H1 (cell line): Measurements from ENCODE around the gene CDH18. TPM values are rescaled to one million over a fixed set of nuclear protein-coding genes. Genes with fewer than 3 reads are reported as not detected.
"Not testable (repeated sequence)": the region's sequence is repeated elsewhere in the genome, so short reads cannot be mapped to it uniquely, and the experiment has no call there.

Source experiments
- CTCF ChIA-PET: fragments of 300-600 bp; sonication (Branson Sonifier 250); formaldehyde crosslinking; loops from one replicate; lab custom pipeline; 2021; ENCODE audit not compliant: partially characterized antibody; lab: Charles Lee
- POLR2A ChIA-PET: fragments of 300-600 bp; sonication (Branson Sonifier 250); formaldehyde crosslinking; loops from one replicate; lab custom pipeline; 2021; ENCODE audit warnings: inconsistent platforms; ENCODE audit not compliant: partially characterized antibody; lab: Charles Lee
- DNase-seq, 2 experiments: peaks; one replicate each; pipeline versions ENCODE4 v3.0.0 to v3.0.0-alpha.2; 2010 to 2022; ENCODE audit warnings: low spot score in 2 of 2, low read depth in 1 of 2, mixed read lengths in 1 of 2
- FAIRE-seq: peaks from 2 replicates; lab custom pipeline; 2011; peaks lifted over from hg19 to GRCh38; lab: Jason Lieb, UNC
- H2AFZ ChIP-seq: 2 replicates; pipeline ENCODE4 v1.8.1; 2012; ENCODE audit warnings: low read length, inconsistent platforms
- H2AK5ac ChIP-seq: 2 replicates; pipeline ENCODE4 v1.6.1; 2013; ENCODE audit warnings: low read depth, low read length
- H2BK120ac ChIP-seq: replicated peaks from 2 replicates; pipeline ENCODE3; 2013; ENCODE audit warnings: low read depth, low read length, inconsistent platforms
- H2BK12ac ChIP-seq: 2 replicates; pipeline ENCODE4 v1.6.1; 2013; ENCODE audit warnings: low read depth, low read length
- H2BK15ac ChIP-seq: 2 replicates; pipeline ENCODE4 v1.6.1; 2013; ENCODE audit warnings: low read length
- H2BK20ac ChIP-seq: 2 replicates; pipeline ENCODE4 v1.6.1; 2013; ENCODE audit warnings: low read length
- H2BK5ac ChIP-seq: 2 replicates; pipeline ENCODE4 v1.6.1; 2013; ENCODE audit warnings: low read depth, low read length
- H3K14ac ChIP-seq: 2 replicates; pipeline ENCODE4 v1.6.1; 2013; ENCODE audit warnings: inconsistent platforms; ENCODE audit not compliant: insufficient read length
- H3K18ac ChIP-seq: 2 replicates; pipeline ENCODE4 v1.6.1; 2013; ENCODE audit warnings: low read length; ENCODE audit errors: extremely low read depth
- H3K23ac ChIP-seq: 2 replicates; pipeline ENCODE4 v1.6.1; 2013; ENCODE audit warnings: inconsistent platforms; ENCODE audit not compliant: insufficient read length
- H3K23me2 ChIP-seq: 2 replicates; pipeline ENCODE4 v1.6.1; 2013; ENCODE audit warnings: low read depth, low read length
- H3K27ac ChIP-seq: 2 replicates; pipeline ENCODE4 v1.6.1; 2011; ENCODE audit warnings: low read depth, low read length, inconsistent platforms
- H3K27me3 ChIP-seq, 4 experiments: replicated peaks in 1 of 4; 1 replicate in 1 of 4; 2 replicates in 3 of 4; pipeline versions ENCODE4 v1.6.1 to v1.8.1; 2011 to 2013; ENCODE audit warnings: low read length in 3 of 4, mild to moderate bottlenecking in 3 of 4, inconsistent platforms in 2 of 4, mixed read lengths in 2 of 4, moderate library complexity in 1 of 4; ENCODE audit not compliant: control insufficient read depth in 3 of 4, insufficient read depth in 3 of 4; ENCODE audit errors: extremely low read depth in 1 of 4
- H3K36me3 ChIP-seq, 4 experiments: 2 replicates each; pipeline versions ENCODE4 v1.6.1 to v1.8.1; 2011 to 2013; ENCODE audit warnings: mild to moderate bottlenecking in 4 of 4, low read length in 3 of 4, moderate library complexity in 2 of 4, control low read depth in 1 of 4, inconsistent platforms in 1 of 4; ENCODE audit not compliant: insufficient read depth in 4 of 4, control insufficient read depth in 2 of 4
- H3K4ac ChIP-seq: replicated peaks from 2 replicates; pipeline ENCODE3; 2013; ENCODE audit warnings: low read length, low read depth, mixed read lengths, inconsistent platforms; ENCODE audit not compliant: insufficient read length
- H3K4me1 ChIP-seq, 4 experiments: replicated peaks in 1 of 4; 1 replicate in 1 of 4; 2 replicates in 3 of 4; pipeline versions ENCODE4 v1.6.1 to v1.8.1; 2011 to 2013; ENCODE audit warnings: low read length in 3 of 4, inconsistent platforms in 2 of 4, mixed read lengths in 1 of 4; ENCODE audit not compliant: insufficient read depth in 4 of 4, control insufficient read depth in 3 of 4
- H3K4me2 ChIP-seq, 2 experiments: 2 replicates each; pipeline versions ENCODE4 v1.6.1 to v1.8.1; 2011 to 2013; ENCODE audit warnings: low read depth in 2 of 2, low read length in 2 of 2, control low read depth in 1 of 2, inconsistent platforms in 1 of 2, mild to moderate bottlenecking in 1 of 2; ENCODE audit not compliant: insufficient read depth in 1 of 2
- H3K4me3 ChIP-seq, 4 experiments: fragments of 200-600, 300-600 bp in 1 of 4; sonication (generic), shearing (Covaris generic), sonication (Bioruptor Twin) in 1 of 4; 2 replicates each; pipeline versions ENCODE4 v1.5.1 to v1.8.1; 2011 to 2016; ENCODE audit warnings: low read length in 4 of 4, low read depth in 3 of 4, control low read depth in 2 of 4, inconsistent platforms in 2 of 4, mild to moderate bottlenecking in 2 of 4, mixed read lengths in 1 of 4, moderate library complexity in 1 of 4; ENCODE audit not compliant: insufficient read depth in 2 of 4; ENCODE audit errors: extremely low read depth in 1 of 4
- H3K56ac ChIP-seq: replicated peaks from 2 replicates; pipeline ENCODE3; 2013; ENCODE audit warnings: low read depth, mild to moderate bottlenecking, mixed read lengths, low read length, inconsistent platforms; ENCODE audit not compliant: insufficient read length
- H3K79me1 ChIP-seq: 2 replicates; pipeline ENCODE4 v1.6.1; 2013; ENCODE audit warnings: low read depth, low read length, control low read depth
- H3K79me2 ChIP-seq, 2 experiments: 2 replicates each; pipeline versions ENCODE4 v1.6.1 to v1.8.1; 2012 to 2013; ENCODE audit warnings: low read length in 2 of 2, mild to moderate bottlenecking in 2 of 2, inconsistent platforms in 1 of 2; ENCODE audit not compliant: insufficient read depth in 2 of 2, control insufficient read depth in 1 of 2
- H3K9ac ChIP-seq, 4 experiments: replicated peaks in 1 of 4; 1 replicate in 1 of 4; 2 replicates in 3 of 4; pipeline versions ENCODE4 v1.6.1 to v1.8.1; 2011 to 2013; ENCODE audit warnings: low read depth in 3 of 4, low read length in 3 of 4, control low read depth in 2 of 4, mild to moderate bottlenecking in 2 of 4, moderate library complexity in 2 of 4, inconsistent platforms in 1 of 4; ENCODE audit errors: extremely low read depth in 1 of 4
- H3K9me3 ChIP-seq, 2 experiments: 2 replicates each; pipeline versions ENCODE4 v1.6.1 to v1.8.1; 2012 to 2013; ENCODE audit warnings: mild to moderate bottlenecking in 2 of 2, moderate library complexity in 2 of 2, control low read depth in 1 of 2, inconsistent platforms in 1 of 2, low read depth in 1 of 2, low read length in 1 of 2, mixed read lengths in 1 of 2; ENCODE audit not compliant: insufficient read depth in 2 of 2
- H4K20me1 ChIP-seq, 2 experiments: replicated peaks in 1 of 2; 2 replicates each; pipeline versions ENCODE3 to v1.8.1; 2011 to 2013; ENCODE audit warnings: inconsistent platforms in 2 of 2, low read length in 2 of 2, mild to moderate bottlenecking in 1 of 2; ENCODE audit not compliant: insufficient read depth in 2 of 2, control insufficient read depth in 1 of 2
- H4K5ac ChIP-seq: 2 replicates; pipeline ENCODE4 v1.6.1; 2013; ENCODE audit warnings: low read length, low read depth, mixed read lengths, inconsistent platforms; ENCODE audit not compliant: insufficient read length
- H4K8ac ChIP-seq: 2 replicates; pipeline ENCODE4 v1.8.0; 2013; ENCODE audit warnings: mild to moderate bottlenecking, moderate library complexity, low read length, inconsistent platforms; ENCODE audit not compliant: insufficient read depth; ENCODE audit errors: extremely low read depth
- H4K91ac ChIP-seq: replicated peaks from 2 replicates; pipeline ENCODE3; 2013; ENCODE audit warnings: low read length, mixed read lengths, inconsistent platforms; ENCODE audit not compliant: insufficient read length
- KDM1A ChIP-seq: fragments of 200-600, 300-600 bp; sonication (generic); IDR thresholded peaks from 2 replicates; pipeline ENCODE4 v1.7.1; 2016; ENCODE audit warnings: mild to moderate bottlenecking, low read length, borderline replicate concordance
- WGBS, 2 experiments: shearing (Covaris generic) in 1 of 2; methylation state at CpG; one replicate each; pipeline versions ENCODE4 v1.1.6 to v1.1.7; 2013 to 2015; ENCODE audit warnings: low lambda C conversion rate in 2 of 2, mixed read lengths in 2 of 2, inconsistent platforms in 1 of 2, low coverage in 1 of 2, missing lambda C conversion rate in 1 of 2; ENCODE audit not compliant: insufficient replicate concordance in 2 of 2, insufficient coverage in 1 of 2, insufficient read length in 1 of 2; ENCODE audit errors: extremely low coverage in 1 of 2, missing lambda C conversion rate in 1 of 2; 5-methylcytosine and 5-hydroxymethylcytosine counted together
- polyA plus RNA-seq, 7 experiments: library from polyadenylated mRNA; depleted of rRNA in 3 of 7; stranded (reverse) in 5 of 7; unstranded in 2 of 7; fragments of >200 nt in 5 of 7; fragments of 200-250 nt in 2 of 7; gene quantifications; 1 replicate in 5 of 7; 2 replicates in 1 of 7; 4 replicates in 1 of 7; pipeline versions ENCODE4 v1.2.1 to v1.2.3, GENCODE V29; 2011 to 2013; ENCODE audit warnings: missing spikeins in 2 of 7, mixed read lengths in 2 of 7
- total RNA-seq: library from RNA; stranded (reverse); fragmentation: NEBNext Ultra II Directional; extraction: Animal tissue kit (Norgen Biotek cat#: 25700); gene quantifications from 2 replicates; pipeline ENCODE4 v1.2.1, GENCODE V29; 2021

CDH18 gene
- total and polyA plus RNA-seq, 2 of the 8 experiments (the other 6 are each of a cell fraction or from before 2014, with no cell fraction given) = 0.30 to 0.32 TPM

DNA sequence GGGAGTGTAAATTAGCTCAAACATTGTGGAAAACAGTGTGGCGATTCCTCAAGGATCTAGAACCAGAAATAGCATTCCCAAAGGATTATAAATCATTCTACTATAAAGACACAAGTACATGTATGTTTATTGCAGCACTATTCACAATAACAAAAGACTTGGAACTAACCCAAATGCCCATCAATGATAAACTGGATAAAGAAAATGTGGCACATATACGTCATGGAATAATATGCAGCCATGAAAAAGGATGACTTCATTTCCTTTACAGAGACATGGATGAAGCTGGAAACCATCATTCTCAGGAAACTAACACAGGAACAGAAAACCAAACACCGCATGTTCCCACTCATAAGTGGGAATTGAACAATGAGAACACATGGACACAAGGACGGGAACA is 175.3 kb downstream of the CDH18 start:
- H2BK20ac ChIP-seq, H3K4me1 ChIP-seq, H3K23ac ChIP-seq, H3K56ac ChIP-seq, H3K9me3 ChIP-seq, H3K27me3 ChIP-seq, H3K27ac ChIP-seq, H3K4ac ChIP-seq, H3K23me2 ChIP-seq, H3K36me3 ChIP-seq, CTCF ChIA-PET, H3K14ac ChIP-seq, H3K4me2 ChIP-seq, H4K91ac ChIP-seq, H3K18ac ChIP-seq, H4K8ac ChIP-seq, H2BK5ac ChIP-seq, FAIRE-seq, H2BK120ac ChIP-seq, H4K5ac ChIP-seq, POLR2A ChIA-PET, H4K20me1 ChIP-seq, H3K4me3 ChIP-seq, H3K79me1 ChIP-seq, H2AK5ac ChIP-seq, H2BK15ac ChIP-seq, H2AFZ ChIP-seq, H3K9ac ChIP-seq, H3K79me2 ChIP-seq, DNase-seq, H2BK12ac ChIP-seq: not testable (repeated sequence)
- TF ChIP-seq KDM1A = peak; percentile 65; the same call in 1 of the 2 replicates
- 97% methylated on average over 4 of the region's 4 CpGs; no CpG with 5 or more reads in 1 of the 2 experiments for WGBS, 2 experiments
